ENCODE measurements around the gene GRID1. TPM values are rescaled to one million over a fixed set of nuclear protein-coding genes. Genes with fewer than 3 reads are reported as not detected.

GRID1 gene
- total RNA-seq, 1 donor from 2014 or later = 2.7 TPM

DNA sequence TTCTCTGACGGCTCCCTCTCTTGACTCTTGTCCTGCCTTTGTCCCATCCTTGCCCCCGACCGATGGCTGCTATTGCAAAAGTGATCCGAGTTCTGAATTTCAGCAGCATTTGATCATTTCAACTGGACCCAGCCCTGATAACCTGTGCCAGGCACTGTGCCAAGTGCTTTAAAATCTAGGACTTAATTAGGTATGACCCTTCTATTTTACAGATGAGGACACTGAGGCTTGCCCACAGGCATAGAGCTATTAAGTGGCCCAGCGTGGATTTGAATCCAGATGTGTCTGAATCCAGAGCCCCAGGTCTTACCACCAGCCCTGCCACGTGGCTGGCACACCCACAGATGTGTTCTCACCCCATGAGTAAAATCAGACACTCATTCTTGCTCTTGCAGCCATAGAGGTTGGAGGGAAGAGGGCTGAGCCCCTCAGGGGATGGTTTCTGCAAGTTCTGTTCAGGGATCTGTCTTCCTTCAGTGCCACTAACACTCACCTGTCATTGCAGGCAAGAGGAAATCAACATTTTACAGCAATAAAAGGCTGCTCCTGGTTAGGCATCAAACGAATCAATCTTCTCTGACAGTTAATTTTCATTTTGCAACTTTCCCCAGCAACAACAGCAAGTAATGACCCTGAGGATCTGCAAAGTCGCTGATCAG, 101.2 kb downstream of the GRID1 start:
- no peak for DNase-seq

GRCh38 chr10:86264481-86265231, 101.9 kb downstream of the GRID1 start:
- DNase-seq = no peak

DNA sequence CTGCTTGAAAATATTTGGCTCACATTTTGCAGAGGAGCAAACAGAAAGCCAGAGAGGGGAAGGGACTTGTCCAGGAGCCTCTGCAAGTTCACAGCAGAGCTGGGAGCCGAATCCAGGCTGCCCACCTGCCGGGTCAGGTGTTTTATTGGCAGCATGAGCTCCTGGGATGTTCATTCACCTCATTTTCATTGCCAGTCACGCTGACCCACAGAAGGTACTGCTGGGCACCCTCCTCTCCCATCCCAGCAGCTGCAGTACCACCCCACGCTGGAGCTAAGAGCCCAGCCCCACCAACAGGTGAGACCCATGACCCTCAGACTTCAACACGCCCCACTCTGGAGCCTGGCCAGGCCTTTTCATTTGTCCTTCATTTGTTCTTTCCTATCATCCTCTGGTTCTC, 102.7 kb downstream of the GRID1 start:
- DNase-seq = no peak

- DNase-seq = no peak
These were observed 103.4 kb downstream of the GRID1 start for GRCh38 chr10:86263209-86263608.

- DNase-seq = no peak
These were observed 103.9 kb downstream of the GRID1 start for GRCh38 chr10:86262688-86263181.

DNA sequence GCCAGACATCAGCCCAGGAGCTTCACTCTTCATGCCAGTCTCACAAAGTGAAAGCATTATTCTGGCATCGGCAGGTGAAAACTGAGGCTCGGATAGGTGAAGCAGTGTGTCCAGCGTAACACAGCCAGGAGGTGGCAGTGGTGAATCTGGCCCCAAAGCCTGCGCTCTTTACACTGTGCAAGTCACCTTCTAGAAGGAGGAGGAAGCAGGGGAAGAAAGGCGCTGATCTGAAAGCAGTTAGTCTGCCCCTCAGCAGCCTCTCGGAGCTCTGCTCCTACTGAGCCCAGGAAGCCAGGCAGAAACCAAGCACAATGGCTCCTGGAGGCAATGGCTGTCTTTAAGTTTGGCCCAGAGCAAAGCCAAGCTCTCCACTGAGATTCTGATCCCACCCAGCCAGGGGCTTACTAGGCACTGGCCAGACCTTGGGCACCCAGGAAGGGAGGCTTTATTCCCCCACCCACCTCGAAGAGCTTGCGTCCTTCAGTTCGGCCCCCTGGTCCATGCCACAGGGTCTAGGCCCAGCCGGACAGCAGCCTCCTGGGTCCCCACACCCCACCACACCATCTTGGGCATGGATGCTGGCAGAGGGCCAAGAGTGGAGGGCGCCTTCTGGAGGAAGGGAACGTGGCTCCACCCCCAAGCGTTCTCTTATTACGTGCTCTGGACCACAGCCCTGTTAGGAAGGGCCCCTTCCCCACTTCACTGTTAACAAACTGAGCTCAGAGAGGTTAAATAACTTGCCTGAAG, 104.5 kb downstream of the GRID1 start:
- DNase-seq = no peak

- DNase-seq = no peak
These were observed 105.1 kb downstream of the GRID1 start for GRCh38 chr10:86261470-86261869.

DNA sequence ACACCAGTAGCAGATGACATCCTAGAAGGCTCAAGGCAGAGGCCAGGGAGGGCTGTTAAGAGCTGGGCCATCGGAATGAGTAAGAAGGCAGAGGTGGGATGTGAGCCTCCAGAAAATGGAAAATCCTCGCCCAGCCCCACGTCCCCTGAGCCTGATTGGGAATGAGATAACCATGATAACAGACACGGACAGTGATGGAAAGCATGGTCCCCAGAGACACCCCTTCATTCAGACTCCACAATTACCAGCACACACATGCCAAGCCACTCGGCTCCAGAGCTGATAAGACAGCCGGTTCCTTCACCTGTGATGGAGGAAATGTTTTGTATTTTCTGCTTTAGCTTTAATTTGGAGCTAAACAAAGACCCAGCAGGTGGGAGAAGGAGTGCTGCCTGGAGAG, 106.0 kb downstream of the GRID1 start:
- no peak for DNase-seq

GRCh38 chr10:86259901-86260562, 106.6 kb downstream of the GRID1 start:
- DNase-seq = no peak

GRCh38 chr10:86258941-86259340, 107.7 kb downstream of the GRID1 start:
- no peak for DNase-seq

DNA sequence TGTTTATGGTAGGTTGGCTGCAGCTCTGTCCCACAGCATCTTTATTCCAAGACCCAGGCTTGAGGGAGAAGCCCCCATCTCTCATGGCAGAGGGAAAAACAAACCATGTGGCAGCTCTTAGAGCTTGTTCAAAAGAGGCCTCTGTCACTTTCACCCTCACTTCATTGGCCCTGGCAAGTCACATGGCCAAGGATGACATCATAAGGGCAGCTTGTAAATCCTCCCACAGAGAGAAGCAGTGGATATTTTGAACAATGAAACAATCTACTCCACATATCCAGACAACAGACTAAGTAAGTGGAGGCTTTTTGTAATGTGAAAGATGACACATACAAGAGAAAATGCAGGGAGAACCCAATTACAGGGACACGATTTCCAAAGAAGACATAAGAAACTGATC, 108.1 kb downstream of the GRID1 start:
- no peak for DNase-seq

- no peak for DNase-seq
These were observed 108.9 kb downstream of the GRID1 start for GRCh38 chr10:86257683-86258082.

DNA sequence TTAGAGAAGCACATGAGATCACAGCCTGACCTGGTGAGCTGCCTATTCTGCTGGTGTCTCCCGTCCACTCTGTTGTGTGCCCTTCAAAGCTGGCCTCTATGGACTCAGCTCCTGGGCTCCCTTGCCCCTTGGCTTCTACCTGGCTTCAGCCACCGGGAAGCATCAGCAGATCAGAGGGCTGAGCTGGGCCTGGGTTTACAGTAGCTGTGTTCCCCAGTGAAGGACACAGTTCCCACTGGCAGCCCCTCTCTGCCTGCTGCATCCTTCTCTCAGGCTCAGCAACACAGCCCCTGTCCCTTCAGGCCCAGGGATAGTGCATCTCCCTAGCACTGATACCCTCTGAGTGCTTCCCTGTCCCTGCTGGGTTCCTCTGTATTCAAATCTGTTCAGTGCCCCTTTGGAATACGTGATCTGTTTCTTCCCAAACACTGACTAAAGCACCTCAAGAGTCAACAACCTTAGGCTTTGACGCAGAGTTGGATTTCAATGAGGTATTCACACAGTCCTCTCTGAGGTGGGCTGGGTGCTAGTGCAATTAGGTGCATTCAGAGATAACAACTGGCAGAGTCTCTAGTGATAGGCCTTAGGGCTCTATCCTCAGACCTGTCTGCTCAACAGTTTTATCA, 109.8 kb downstream of the GRID1 start:
- DNase-seq = no peak

DNA sequence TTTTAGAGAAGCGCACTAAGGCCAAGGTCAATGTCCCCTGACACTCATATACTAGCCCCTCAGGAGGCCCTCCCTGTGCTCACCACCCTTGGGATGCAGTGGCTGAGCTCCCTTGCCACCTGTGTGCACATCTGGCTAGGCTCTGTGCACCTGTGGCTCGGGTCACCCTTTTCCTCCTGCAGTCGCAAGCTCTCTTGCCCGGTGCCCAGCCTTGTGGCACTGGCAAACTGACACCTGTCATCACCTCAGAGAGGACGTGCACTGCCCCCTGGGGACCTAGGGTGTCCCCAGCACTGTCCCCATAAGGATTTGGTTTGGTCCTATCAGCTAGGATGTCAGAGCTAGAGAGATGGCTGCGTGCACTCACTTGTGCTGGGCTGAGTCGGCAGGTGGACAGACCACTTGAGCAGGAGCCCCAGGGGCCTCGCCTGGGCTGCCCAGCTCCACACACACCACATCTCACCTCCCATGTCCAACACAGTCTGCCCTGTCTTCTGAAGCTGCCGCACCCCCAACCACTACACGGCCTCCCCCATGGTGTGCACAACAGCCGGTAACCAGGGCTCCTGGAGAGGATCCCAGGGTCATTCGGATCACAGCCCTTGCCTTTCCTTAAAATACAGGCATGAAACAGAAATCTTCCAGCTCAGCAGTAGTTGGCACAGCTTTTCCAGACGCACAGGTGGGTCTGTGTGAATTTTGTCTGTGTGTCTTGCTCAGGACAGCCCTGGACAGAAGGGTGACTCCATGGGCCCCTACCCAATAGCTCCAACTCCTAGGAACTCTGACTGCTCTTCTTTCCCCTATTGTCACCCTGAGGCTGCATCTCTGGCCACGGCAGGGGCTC, 111.0 kb downstream of the GRID1 start:
- no peak for DNase-seq

DNA sequence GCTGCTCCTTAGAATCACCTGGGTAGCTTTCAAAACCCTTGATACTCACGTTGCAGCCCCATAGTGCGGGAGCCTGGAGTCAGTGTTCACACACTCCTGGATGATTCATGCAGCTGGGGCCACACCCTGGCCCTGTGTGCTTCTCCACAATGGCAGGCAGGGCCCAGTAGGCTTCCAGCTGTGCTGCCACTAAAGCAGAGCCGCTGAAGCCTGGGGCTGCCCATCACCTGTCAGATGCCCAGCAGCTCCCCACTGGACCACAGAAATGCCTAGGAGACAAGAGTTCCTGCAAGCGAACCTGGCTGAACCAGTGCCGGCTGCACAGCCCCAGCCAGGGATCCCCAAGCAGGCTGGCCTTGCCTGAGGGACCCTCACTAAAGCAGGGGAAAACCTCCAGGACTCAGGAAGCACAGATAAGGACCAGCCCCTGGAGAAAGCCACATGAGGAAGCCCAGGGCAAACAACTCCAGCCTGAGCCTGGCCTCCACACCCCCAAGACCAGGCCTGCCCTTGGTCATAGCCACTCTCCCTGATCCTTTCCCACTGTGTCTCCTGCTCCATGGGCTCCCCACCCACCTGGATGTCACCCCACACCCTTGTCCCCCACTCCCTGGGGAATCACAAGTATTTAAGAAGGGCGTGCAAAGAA, 111.9 kb downstream of the GRID1 start:
- DNase-seq = no peak

GRCh38 chr10:86254081-86254480, 112.5 kb downstream of the GRID1 start:
- no peak for DNase-seq

DNA sequence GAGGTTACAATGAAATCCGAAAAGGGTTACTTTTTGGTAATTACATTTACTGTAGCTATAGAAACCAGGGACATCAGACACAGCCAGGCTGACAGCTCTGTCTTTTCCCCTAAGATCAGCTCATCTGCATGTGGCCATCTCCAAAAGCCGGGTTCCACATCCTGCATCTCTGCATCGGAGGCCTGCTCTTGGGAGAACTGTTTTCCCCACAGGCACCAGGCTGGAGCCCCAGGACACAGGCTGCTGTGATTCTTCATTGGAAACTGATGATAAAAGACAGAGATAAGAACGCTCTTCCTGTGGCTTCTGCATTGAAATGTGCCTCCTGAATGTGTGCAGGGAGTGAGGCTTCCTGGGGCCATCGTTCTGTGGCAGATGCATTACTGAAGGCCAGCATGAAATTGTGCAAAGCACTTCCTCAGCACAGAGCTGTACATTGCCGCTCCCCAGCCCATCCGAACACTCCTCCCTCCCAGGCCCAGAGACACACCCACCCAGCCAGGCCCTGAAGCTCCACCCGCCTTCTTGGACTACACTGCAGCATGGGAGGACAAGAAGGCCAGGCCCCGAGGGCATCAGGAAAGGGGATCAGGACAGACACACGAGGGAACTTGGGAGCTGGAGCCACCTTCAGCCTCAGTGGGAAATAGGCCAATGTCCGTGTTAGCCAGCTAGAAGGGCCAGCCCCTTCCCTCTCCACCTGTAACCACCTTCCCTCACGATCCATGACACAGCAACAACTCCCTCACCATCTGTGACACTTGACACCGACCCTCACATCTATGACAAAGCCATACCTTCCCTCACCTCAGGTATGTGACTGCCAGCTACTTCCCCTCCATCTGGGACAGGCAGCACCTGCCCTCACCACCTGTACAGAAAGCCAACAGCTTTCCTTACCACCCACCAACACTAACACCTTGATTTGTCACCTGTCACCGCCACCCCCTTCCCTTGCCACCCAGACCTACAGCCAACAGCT, 113.2 kb downstream of the GRID1 start:
- DNase-seq = no peak

GRCh38 chr10:86252556-86252955, 114.0 kb downstream of the GRID1 start:
- no peak for DNase-seq

GRCh38 chr10:86252079-86252478, 114.5 kb downstream of the GRID1 start:
- no peak for DNase-seq
